Effector memory CD4-positive, alpha-beta T cell (primary cell): ENCODE results near the gene C6orf163.

ENCODE experiments used
- DNase-seq, 3 donors: peaks; one replicate each; pipeline ENCODE4 v3.0.0-alpha.2; 2020
- H3K27ac ChIP-seq: 2 replicates; pipeline ENCODE4 v1.7.0; 2013; ENCODE audit warnings: mild to moderate bottlenecking, low read length, moderate library complexity; ENCODE audit not compliant: insufficient read depth, poor library complexity, severe bottlenecking
- H3K27me3 ChIP-seq: replicated peaks from 2 replicates; pipeline ENCODE4 v1.7.0; 2013; ENCODE audit warnings: mild to moderate bottlenecking, low read length; ENCODE audit not compliant: insufficient read depth, control insufficient read depth, poor library complexity, severe bottlenecking
- H3K36me3 ChIP-seq: 2 replicates; pipeline ENCODE4 v1.7.0; 2013; ENCODE audit warnings: mild to moderate bottlenecking, low read length, moderate library complexity; ENCODE audit not compliant: control insufficient read depth, insufficient read depth
- H3K4me1 ChIP-seq: 2 replicates; pipeline ENCODE4 v1.7.0; 2013; ENCODE audit warnings: low read length, mild to moderate bottlenecking; ENCODE audit not compliant: control insufficient read depth, insufficient read depth, poor library complexity, severe bottlenecking
- H3K4me3 ChIP-seq: 2 replicates; pipeline ENCODE4 v1.7.0; 2013; ENCODE audit warnings: low read length, low read depth, mild to moderate bottlenecking; ENCODE audit not compliant: insufficient read depth, poor library complexity, severe bottlenecking
- H3K9me3 ChIP-seq: 2 replicates; pipeline ENCODE4 v1.7.0; 2013; ENCODE audit warnings: mild to moderate bottlenecking, low read length, moderate library complexity; ENCODE audit not compliant: control insufficient read depth

The C6orf163 gene

GRCh38 chr6:87350516-87350915, 5.9 kb downstream of the C6orf163 start:
- no peaks in the 10 kb centered on the region for H3K36me3 ChIP-seq
- no peaks in the 10 kb centered on the region for H3K9me3 ChIP-seq
- H3K27ac ChIP-seq, result no peak overlapping the region
- no peaks in the 10 kb centered on the region for H3K27me3 ChIP-seq
- no peak overlapping the region for H3K4me3 ChIP-seq
- H3K4me1 ChIP-seq, result no peaks in the 10 kb centered on the region
- DNase-seq, result no peak

GRCh38 chr6:87351583-87351982, 7.0 kb downstream of the C6orf163 start:
- Histone ChIP-seq H3K27ac (no peak overlapping the region), H3K4me3 (no peak overlapping the region), H3K4me1 (no peaks in the 10 kb centered on the region), H3K36me3 (no peaks in the 10 kb centered on the region), H3K27me3 (no peaks in the 10 kb centered on the region), H3K9me3 (no peaks in the 10 kb centered on the region)
- DNase-seq, result no peak

- no peak for DNase-seq
- no peaks in the 10 kb centered on the region for H3K4me1 ChIP-seq
- no peaks in the 10 kb centered on the region for H3K9me3 ChIP-seq
- no peak overlapping the region for H3K4me3 ChIP-seq
- no peaks in the 10 kb centered on the region for H3K27me3 ChIP-seq
- no peak overlapping the region for H3K27ac ChIP-seq
- no peaks in the 10 kb centered on the region for H3K36me3 ChIP-seq
These were observed 11.6 kb downstream of the C6orf163 start for GRCh38 chr6:87356181-87356580.

GRCh38 chr6:87357479-87358196, 13.0 kb downstream of the C6orf163 start:
- no peak for DNase-seq
- no peaks in the 10 kb centered on the region for H3K9me3 ChIP-seq

GRCh38 chr6:87364602-87365252, 20.1 kb downstream of the C6orf163 start:
- Histone ChIP-seq H3K4me1 (no peaks in the 10 kb centered on the region), H3K27ac (no peak overlapping the region), H3K9me3 (no peaks in the 10 kb centered on the region), H3K36me3 (no peaks in the 10 kb centered on the region), H3K4me3 (no peak overlapping the region), H3K27me3 (no peaks in the 10 kb centered on the region)
- no peak for DNase-seq

More at GRCh38 chr6:87357479-87358196, 13.0 kb downstream of the C6orf163 start:
- H3K27me3 ChIP-seq, result no peaks in the 10 kb centered on the region
- H3K4me3 ChIP-seq, result no peak overlapping the region
- H3K27ac ChIP-seq, result no peak overlapping the region
- no peaks in the 10 kb centered on the region for H3K4me1 ChIP-seq
- no peaks in the 10 kb centered on the region for H3K36me3 ChIP-seq

- H3K4me3 ChIP-seq, result no peak overlapping the region
- H3K27ac ChIP-seq, result no peak overlapping the region
- DNase-seq, result no peak
These were observed 21.6 kb downstream of the C6orf163 start for GRCh38 chr6:87366072-87366827.

GRCh38 chr6:87366899-87367298, 22.3 kb downstream of the C6orf163 start:
- no peak overlapping the region for H3K27ac ChIP-seq
- H3K36me3 ChIP-seq, result no peaks in the 10 kb centered on the region
- H3K4me1 ChIP-seq, result no peaks in the 10 kb centered on the region
- no peaks in the 10 kb centered on the region for H3K9me3 ChIP-seq
- no peaks in the 10 kb centered on the region for H3K27me3 ChIP-seq
- no peak for DNase-seq
- H3K4me3 ChIP-seq, result no peak overlapping the region

More at GRCh38 chr6:87366072-87366827, 21.6 kb downstream of the C6orf163 start:
- Histone ChIP-seq H3K4me1 (no peaks in the 10 kb centered on the region), H3K27me3 (no peaks in the 10 kb centered on the region), H3K9me3 (no peaks in the 10 kb centered on the region), H3K36me3 (no peaks in the 10 kb centered on the region)

GRCh38 chr6:87373377-87373776, 28.8 kb downstream of the C6orf163 start:
- H3K4me3 ChIP-seq, result no peak overlapping the region
- H3K4me1 ChIP-seq, result no peaks in the 10 kb centered on the region
- no peaks in the 10 kb centered on the region for H3K9me3 ChIP-seq
- H3K27ac ChIP-seq, result no peak overlapping the region
- H3K36me3 ChIP-seq, result no peaks in the 10 kb centered on the region
- no peaks in the 10 kb centered on the region for H3K27me3 ChIP-seq
- DNase-seq, result no peak

- Histone ChIP-seq H3K36me3 (no peaks in the 10 kb centered on the region), H3K27ac (no peak overlapping the region), H3K9me3 (no peaks in the 10 kb centered on the region), H3K27me3 (no peaks in the 10 kb centered on the region), H3K4me1 (no peaks in the 10 kb centered on the region), H3K4me3 (no peak overlapping the region)
- no peak for DNase-seq
These were observed 30.7 kb downstream of the C6orf163 start for GRCh38 chr6:87375315-87375714.

- Histone ChIP-seq H3K4me1 (no peaks in the 10 kb centered on the region), H3K9me3 (no peaks in the 10 kb centered on the region), H3K27me3 (no peaks in the 10 kb centered on the region), H3K27ac (no peak overlapping the region), H3K4me3 (no peak overlapping the region), H3K36me3 (no peaks in the 10 kb centered on the region)
- DNase-seq, result no peak
These were observed 32.0 kb downstream of the C6orf163 start for GRCh38 chr6:87376643-87377042.
